Heart left ventricle (tissue), 13 donors: ENCODE data around the gene SP140L.

Source experiments
- POLR2A ChIP-seq, 2 donors: fragments of 450-650 bp; IDR thresholded peaks; one replicate each; pipeline ENCODE4 v1.6.1; 2017; ENCODE audit warnings: antibody characterized with exemption in 2 of 2, mild to moderate bottlenecking in 2 of 2, moderate library complexity in 2 of 2
- TF ChIP-seq, protein P1 (sequence below), 12 donors: fragments of 200-600 bp; sonication (generic) in 4 of 12; IDR thresholded peaks; one replicate each; pipeline versions ENCODE4 v1.5.0 to v1.8.0; 2018 to 2022; ENCODE audit warnings: antibody characterized with exemption in 12 of 12, mild to moderate bottlenecking in 5 of 12
- donor health status: ischemic (EF 13 %, LVEDD 7.1; RV severe dilation, severe dysfunction).
- donor health status: DM: no; HTN: yes; CAD: no.
- donor health status: DM: no; HTN: no; CAD: no.
- donor health status: ischemic (EF 25% LVEDD 6.9; RV normal size, moderate dysfunction).
- donor health status: ischemic (EF 25% LVEDD 5.7; RV mildly dilated, moderate dysfunction).
- donor health status: ischemic (EF 35%, LVEDD 5.7; RV mildly dilated, moderate dysfunction).
- donor health status: nonischemic (EF 11% LVEDD 7.7; RV severe dilation, severe dysfunction).
- donor health status: DM: yes; HTN: yes; CAD: no.
- donor health status: PGD.
- donor health status: ischemic (EF 29% LVEDD 5.4; RV normal size, mild dysfunction).
- donor health status: nonischemic (EF 23%, LVEDD 6.1; RV moderate dilation, normal function).

DNA sequence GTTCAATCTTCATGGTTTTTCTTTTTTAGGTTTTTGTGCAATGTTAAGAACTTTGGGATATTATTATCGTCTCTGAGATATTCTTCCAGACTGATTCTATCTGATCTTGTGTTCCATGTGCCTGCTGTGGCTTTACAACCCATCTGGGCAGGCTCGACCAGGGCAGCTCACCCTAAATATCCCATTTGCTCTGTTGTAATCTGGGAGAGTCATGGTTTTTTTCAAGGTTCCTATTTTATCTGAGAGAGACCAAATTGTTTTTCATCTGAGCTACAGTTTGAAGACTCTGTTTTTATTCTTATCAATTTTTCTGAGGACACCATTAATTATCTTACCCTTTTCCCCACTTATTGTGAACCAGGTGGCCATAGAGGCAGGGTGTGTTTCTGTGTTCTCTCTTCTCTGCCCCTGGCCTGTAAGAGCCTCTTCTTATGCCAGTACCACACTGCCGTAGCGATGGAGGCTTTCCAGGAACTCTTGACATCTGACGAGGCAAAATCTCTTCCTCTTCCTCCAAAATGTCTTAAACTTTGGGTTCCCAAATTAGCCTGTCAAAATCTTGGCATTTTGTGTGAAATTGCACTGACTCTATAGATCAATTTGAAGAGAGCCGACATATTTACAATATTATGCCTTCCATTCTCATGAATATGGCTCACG, 3.1 kb downstream of the SP140L start:
- TF ChIP-seq POLR2A (IDR thresholded peaks at IDR 0.05), result no peak
- TF ChIP-seq, protein P1, sequence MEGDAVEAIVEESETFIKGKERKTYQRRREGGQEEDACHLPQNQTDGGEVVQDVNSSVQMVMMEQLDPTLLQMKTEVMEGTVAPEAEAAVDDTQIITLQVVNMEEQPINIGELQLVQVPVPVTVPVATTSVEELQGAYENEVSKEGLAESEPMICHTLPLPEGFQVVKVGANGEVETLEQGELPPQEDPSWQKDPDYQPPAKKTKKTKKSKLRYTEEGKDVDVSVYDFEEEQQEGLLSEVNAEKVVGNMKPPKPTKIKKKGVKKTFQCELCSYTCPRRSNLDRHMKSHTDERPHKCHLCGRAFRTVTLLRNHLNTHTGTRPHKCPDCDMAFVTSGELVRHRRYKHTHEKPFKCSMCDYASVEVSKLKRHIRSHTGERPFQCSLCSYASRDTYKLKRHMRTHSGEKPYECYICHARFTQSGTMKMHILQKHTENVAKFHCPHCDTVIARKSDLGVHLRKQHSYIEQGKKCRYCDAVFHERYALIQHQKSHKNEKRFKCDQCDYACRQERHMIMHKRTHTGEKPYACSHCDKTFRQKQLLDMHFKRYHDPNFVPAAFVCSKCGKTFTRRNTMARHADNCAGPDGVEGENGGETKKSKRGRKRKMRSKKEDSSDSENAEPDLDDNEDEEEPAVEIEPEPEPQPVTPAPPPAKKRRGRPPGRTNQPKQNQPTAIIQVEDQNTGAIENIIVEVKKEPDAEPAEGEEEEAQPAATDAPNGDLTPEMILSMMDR (IDR thresholded peaks at IDR 0.05), result no peak
